Stimulated activated naive CD8-positive, alpha-beta T cell treated with anti-CD3 and anti-CD28 coated beads, Interleukin-15, Interleukin-2, amounts not matched to agents 100 ng/mL and 50 ng/mL, for 24 hours (primary cell): ENCODE measurements around the gene GULP1.
"Not testable (repeated sequence)": the region's sequence is repeated elsewhere in the genome, so short reads cannot be mapped to it uniquely, and the experiment has no call there.

Experiments
- H3K27ac Mint-ChIP-seq: one replicate; pipeline ENCODE4 v1.8.0; 2021; ENCODE audit warnings: mild to moderate bottlenecking, mixed read lengths
- H3K27me3 Mint-ChIP-seq: one replicate; pipeline ENCODE4 v1.8.0; 2021; ENCODE audit warnings: mixed read lengths
- H3K36me3 Mint-ChIP-seq: one replicate; pipeline ENCODE4 v1.8.0; 2021; ENCODE audit warnings: low read depth, mixed read lengths
- H3K4me1 Mint-ChIP-seq: one replicate; pipeline ENCODE4 v1.8.0; 2021; ENCODE audit warnings: low read depth, mixed read lengths
- H3K4me3 Mint-ChIP-seq: one replicate; pipeline ENCODE4 v1.8.0; 2021; ENCODE audit warnings: mild to moderate bottlenecking, mixed read lengths
- H3K9me3 Mint-ChIP-seq: one replicate; pipeline ENCODE4 v1.8.0; 2021; ENCODE audit warnings: mixed read lengths

The GULP1 gene

GRCh38 chr2:188601391-188601790, 309.7 kb downstream of the GULP1 start:
- Mint-ChIP-seq H3K36me3 (no peaks in the 10 kb centered on the region), H3K9me3 (peaks cover 3% of the 10 kb centered on the region), H3K27me3 (no peaks in the 10 kb centered on the region), H3K27ac (no peak overlapping the region), H3K4me1 (no peaks in the 10 kb centered on the region), H3K4me3 (no peak overlapping the region)

- Mint-ChIP-seq H3K27me3 (no peaks in the 10 kb centered on the region), H3K27ac (no peak overlapping the region), H3K9me3 (peaks cover 3% of the 10 kb centered on the region), H3K4me1 (no peaks in the 10 kb centered on the region), H3K36me3 (no peaks in the 10 kb centered on the region), H3K4me3 (no peak overlapping the region)
Observed at GRCh38 chr2:188601927-188602326, 310.3 kb downstream of the GULP1 start.

GRCh38 chr2:188604579-188604978, 312.9 kb downstream of the GULP1 start:
- peaks cover 3% of the 10 kb centered on the region for H3K9me3 Mint-ChIP-seq
- no peak overlapping the region for H3K4me3 Mint-ChIP-seq
- no peak overlapping the region for H3K27ac Mint-ChIP-seq
- no peaks in the 10 kb centered on the region for H3K36me3 Mint-ChIP-seq
- H3K4me1 Mint-ChIP-seq, result no peaks in the 10 kb centered on the region
- H3K27me3 Mint-ChIP-seq, result no peaks in the 10 kb centered on the region

- not testable (repeated sequence) for H3K4me1 Mint-ChIP-seq, H3K9me3 Mint-ChIP-seq, H3K36me3 Mint-ChIP-seq, H3K27ac Mint-ChIP-seq, H3K27me3 Mint-ChIP-seq
- H3K4me3 Mint-ChIP-seq, result peak overlapping the region; percentile 56
Observed at GRCh38 chr2:188605609-188606584, 314.2 kb downstream of the GULP1 start.

GRCh38 chr2:188606596-188606995, 314.9 kb downstream of the GULP1 start:
- not testable (repeated sequence) for H3K4me3 Mint-ChIP-seq, H3K27me3 Mint-ChIP-seq, H3K9me3 Mint-ChIP-seq, H3K27ac Mint-ChIP-seq, H3K4me1 Mint-ChIP-seq, H3K36me3 Mint-ChIP-seq

- Mint-ChIP-seq H3K36me3 (no peaks in the 10 kb centered on the region), H3K4me3 (no peak overlapping the region), H3K27ac (no peak overlapping the region)
Observed at GRCh38 chr2:188607501-188607900, 315.8 kb downstream of the GULP1 start.

GRCh38 chr2:188609321-188610049, 317.8 kb downstream of the GULP1 start:
- Mint-ChIP-seq H3K27me3 (no peaks in the 10 kb centered on the region), H3K4me3 (no peak overlapping the region), H3K36me3 (no peaks in the 10 kb centered on the region), H3K27ac (no peak overlapping the region), H3K9me3 (peaks cover 3% of the 10 kb centered on the region), H3K4me1 (no peaks in the 10 kb centered on the region)

More at GRCh38 chr2:188607501-188607900, 315.8 kb downstream of the GULP1 start:
- Mint-ChIP-seq H3K27me3 (no peaks in the 10 kb centered on the region), H3K9me3 (peaks cover 3% of the 10 kb centered on the region), H3K4me1 (no peaks in the 10 kb centered on the region)

GRCh38 chr2:188610050-188610444, 318.4 kb downstream of the GULP1 start:
- H3K4me1 Mint-ChIP-seq, result no peaks in the 10 kb centered on the region
- H3K4me3 Mint-ChIP-seq, result no peak overlapping the region
- H3K27me3 Mint-ChIP-seq, result no peaks in the 10 kb centered on the region
- peaks cover 3% of the 10 kb centered on the region for H3K9me3 Mint-ChIP-seq
- no peak overlapping the region for H3K27ac Mint-ChIP-seq
- H3K36me3 Mint-ChIP-seq, result no peaks in the 10 kb centered on the region

- Mint-ChIP-seq H3K36me3 (no peaks in the 10 kb centered on the region), H3K27me3 (no peaks in the 10 kb centered on the region), H3K9me3 (peaks cover under 1% of the 10 kb centered on the region), H3K27ac (no peak overlapping the region), H3K4me3 (no peak overlapping the region), H3K4me1 (no peaks in the 10 kb centered on the region)
Observed at GRCh38 chr2:188610827-188611226, 319.2 kb downstream of the GULP1 start.

GRCh38 chr2:188619146-188619545, 327.5 kb downstream of the GULP1 start:
- no peaks in the 10 kb centered on the region for H3K4me1 Mint-ChIP-seq
- H3K36me3 Mint-ChIP-seq, result no peaks in the 10 kb centered on the region
- no peak overlapping the region for H3K4me3 Mint-ChIP-seq
- no peak overlapping the region for H3K27ac Mint-ChIP-seq
- H3K9me3 Mint-ChIP-seq, result no peaks in the 10 kb centered on the region
- H3K27me3 Mint-ChIP-seq, result no peaks in the 10 kb centered on the region

GRCh38 chr2:188620916-188621315, 329.2 kb downstream of the GULP1 start:
- Mint-ChIP-seq H3K9me3 (no peaks in the 10 kb centered on the region), H3K27ac (no peak overlapping the region), H3K4me3 (no peak overlapping the region)

GRCh38 chr2:188622601-188623260, 331.1 kb downstream of the GULP1 start:
- Mint-ChIP-seq H3K27ac (no peak overlapping the region), H3K9me3 (no peaks in the 10 kb centered on the region), H3K36me3 (no peaks in the 10 kb centered on the region), H3K4me1 (no peaks in the 10 kb centered on the region), H3K27me3 (no peaks in the 10 kb centered on the region), H3K4me3 (no peak overlapping the region)

More at GRCh38 chr2:188620916-188621315, 329.2 kb downstream of the GULP1 start:
- no peaks in the 10 kb centered on the region for H3K4me1 Mint-ChIP-seq
- H3K27me3 Mint-ChIP-seq, result no peaks in the 10 kb centered on the region
- H3K36me3 Mint-ChIP-seq, result no peaks in the 10 kb centered on the region

- Mint-ChIP-seq H3K9me3 (no peaks in the 10 kb centered on the region), H3K27ac (no peak overlapping the region), H3K36me3 (no peaks in the 10 kb centered on the region), H3K4me3 (no peak overlapping the region), H3K27me3 (no peaks in the 10 kb centered on the region), H3K4me1 (no peaks in the 10 kb centered on the region)
Observed at GRCh38 chr2:188623995-188624643, 332.4 kb downstream of the GULP1 start.

- Mint-ChIP-seq H3K9me3 (no peaks in the 10 kb centered on the region), H3K36me3 (no peaks in the 10 kb centered on the region), H3K27ac (no peak overlapping the region)
Observed at GRCh38 chr2:188627471-188627870, 335.8 kb downstream of the GULP1 start.

More at GRCh38 chr2:188627471-188627870, 335.8 kb downstream of the GULP1 start:
- Mint-ChIP-seq H3K4me3 (no peak overlapping the region), H3K27me3 (no peaks in the 10 kb centered on the region), H3K4me1 (no peaks in the 10 kb centered on the region)
